ENCODE results near the gene CNBD2.

Gene CNBD2

DNA sequence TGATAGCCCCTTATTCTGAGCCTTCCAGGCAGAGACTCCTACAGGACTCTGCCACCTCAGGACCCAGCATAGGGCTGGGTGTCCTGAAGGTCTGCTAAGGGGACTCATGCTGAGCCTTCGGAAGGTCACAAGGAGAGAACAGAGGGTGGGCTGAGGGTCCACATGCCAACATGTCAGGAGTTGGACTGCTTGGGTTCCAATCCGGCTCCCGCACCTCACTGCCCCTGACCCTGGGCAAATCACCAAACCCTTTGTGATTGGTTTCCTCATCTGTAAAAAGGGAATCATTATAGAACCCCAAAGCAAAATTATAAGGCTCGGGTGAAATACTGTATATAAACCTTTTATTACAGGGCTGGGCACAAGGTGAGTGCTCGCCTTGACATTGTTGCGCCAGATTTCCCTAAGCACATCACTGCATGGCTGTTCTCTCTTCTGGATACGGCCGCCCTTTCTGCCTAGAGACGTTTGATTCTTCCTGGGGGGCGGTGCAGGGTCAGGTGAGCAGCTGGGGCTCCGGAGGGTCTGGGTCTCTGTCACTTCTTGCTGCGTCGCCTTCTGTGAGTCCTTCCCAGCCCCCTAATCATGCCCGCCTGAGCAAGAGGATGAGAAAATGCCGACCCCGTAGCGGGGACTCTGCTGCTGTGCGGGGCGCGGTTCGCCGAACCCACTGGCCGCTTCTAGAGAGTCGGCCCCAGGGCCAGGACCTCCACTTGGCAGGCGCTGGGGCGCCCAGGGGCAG is 95.7 kb downstream of the CNBD2 start (continued):
- TF ChIP-seq IKZF3 (tag by site-specific recombination; IDR thresholded peaks at IDR 0.05) (0 out of 2 replicates have a peak, but pooled peaks have one; percentile 24), ZNF626 (tag by site-specific recombination; IDR thresholded peaks at IDR 0.05) (no peak), ZNF391 (tag by site-specific recombination; IDR thresholded peaks at IDR 0.05; ENCODE audit: borderline replicate concordance, low read depth) (0 out of 2 replicates have a peak, but pooled peaks have one; percentile 17), SP7 (tag by site-specific recombination; IDR thresholded peaks at IDR 0.05) (0 out of 2 replicates have a peak, but pooled peaks have one; percentile 39), ZNF24 (tag by site-specific recombination; IDR thresholded peaks at IDR 0.05) (no peak), ZFP37 (tag by site-specific recombination; IDR thresholded peaks at IDR 0.05) (no peak)
- TF ChIP-seq, protein P1, sequence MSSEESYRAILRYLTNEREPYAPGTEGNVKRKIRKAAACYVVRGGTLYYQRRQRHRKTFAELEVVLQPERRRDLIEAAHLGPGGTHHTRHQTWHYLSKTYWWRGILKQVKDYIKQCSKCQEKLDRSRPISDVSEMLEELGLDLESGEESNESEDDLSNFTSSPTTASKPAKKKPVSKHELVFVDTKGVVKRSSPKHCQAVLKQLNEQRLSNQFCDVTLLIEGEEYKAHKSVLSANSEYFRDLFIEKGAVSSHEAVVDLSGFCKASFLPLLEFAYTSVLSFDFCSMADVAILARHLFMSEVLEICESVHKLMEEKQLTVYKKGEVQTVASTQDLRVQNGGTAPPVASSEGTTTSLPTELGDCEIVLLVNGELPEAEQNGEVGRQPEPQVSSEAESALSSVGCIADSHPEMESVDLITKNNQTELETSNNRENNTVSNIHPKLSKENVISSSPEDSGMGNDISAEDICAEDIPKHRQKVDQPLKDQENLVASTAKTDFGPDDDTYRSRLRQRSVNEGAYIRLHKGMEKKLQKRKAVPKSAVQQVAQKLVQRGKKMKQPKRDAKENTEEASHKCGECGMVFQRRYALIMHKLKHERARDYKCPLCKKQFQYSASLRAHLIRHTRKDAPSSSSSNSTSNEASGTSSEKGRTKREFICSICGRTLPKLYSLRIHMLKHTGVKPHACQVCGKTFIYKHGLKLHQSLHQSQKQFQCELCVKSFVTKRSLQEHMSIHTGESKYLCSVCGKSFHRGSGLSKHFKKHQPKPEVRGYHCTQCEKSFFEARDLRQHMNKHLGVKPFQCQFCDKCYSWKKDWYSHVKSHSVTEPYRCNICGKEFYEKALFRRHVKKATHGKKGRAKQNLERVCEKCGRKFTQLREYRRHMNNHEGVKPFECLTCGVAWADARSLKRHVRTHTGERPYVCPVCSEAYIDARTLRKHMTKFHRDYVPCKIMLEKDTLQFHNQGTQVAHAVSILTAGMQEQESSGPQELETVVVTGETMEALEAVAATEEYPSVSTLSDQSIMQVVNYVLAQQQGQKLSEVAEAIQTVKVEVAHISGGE (tag by site-specific recombination; conservative IDR thresholded peaks at IDR 0.05; ENCODE audit: low read depth), result 0 out of 2 replicates have a peak, but pooled peaks have one; percentile 35
- TF ChIP-seq, protein P2, sequence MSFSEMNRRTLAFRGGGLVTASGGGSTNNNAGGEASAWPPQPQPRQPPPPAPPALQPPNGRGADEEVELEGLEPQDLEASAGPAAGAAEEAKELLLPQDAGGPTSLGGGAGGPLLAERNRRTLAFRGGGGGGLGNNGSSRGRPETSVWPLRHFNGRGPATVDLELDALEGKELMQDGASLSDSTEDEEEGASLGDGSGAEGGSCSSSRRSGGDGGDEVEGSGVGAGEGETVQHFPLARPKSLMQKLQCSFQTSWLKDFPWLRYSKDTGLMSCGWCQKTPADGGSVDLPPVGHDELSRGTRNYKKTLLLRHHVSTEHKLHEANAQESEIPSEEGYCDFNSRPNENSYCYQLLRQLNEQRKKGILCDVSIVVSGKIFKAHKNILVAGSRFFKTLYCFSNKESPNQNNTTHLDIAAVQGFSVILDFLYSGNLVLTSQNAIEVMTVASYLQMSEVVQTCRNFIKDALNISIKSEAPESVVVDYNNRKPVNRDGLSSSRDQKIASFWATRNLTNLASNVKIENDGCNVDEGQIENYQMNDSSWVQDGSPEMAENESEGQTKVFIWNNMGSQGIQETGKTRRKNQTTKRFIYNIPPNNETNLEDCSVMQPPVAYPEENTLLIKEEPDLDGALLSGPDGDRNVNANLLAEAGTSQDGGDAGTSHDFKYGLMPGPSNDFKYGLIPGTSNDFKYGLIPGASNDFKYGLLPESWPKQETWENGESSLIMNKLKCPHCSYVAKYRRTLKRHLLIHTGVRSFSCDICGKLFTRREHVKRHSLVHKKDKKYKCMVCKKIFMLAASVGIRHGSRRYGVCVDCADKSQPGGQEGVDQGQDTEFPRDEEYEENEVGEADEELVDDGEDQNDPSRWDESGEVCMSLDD (tag by site-specific recombination; IDR thresholded peaks at IDR 0.05), result 0 out of 2 replicates have a peak, but pooled peaks have one; percentile 17

DNA sequence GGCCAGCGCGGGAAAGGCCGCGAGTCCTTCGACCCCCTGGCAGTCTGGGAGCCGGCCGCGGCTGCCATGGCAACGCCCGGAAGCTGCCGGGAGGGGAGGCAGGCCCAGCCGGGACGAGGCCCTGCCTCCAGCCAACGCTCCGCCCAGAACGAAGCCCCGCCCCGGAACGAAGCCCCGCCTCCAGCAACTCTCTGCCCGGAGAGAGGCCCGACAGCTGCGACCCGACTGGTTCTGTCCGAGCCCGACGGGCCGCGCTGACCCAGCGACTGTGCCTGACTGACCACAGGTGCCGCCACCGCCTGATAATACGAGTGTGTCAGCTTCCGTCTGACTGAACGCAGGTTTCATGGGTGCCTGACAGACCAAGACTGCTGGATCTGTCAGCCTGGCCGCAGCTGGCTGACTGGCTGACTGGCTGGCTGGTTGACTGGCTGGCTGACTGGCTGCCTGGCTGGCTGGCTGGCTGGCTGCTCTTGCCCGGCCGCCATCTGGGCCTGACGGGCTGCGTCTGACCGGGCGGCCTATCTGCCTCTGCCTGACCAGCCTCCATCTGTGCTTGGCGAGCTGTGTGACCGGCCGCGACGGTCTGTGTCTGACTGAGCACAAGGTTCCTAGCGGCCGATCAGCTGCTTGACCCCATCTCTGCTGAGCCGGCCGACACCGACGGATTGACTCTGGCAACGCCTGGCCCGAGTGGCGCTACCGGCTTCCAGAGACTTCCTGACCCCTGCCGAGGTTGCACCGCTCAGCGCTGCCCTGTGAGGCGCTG is 96.5 kb downstream of the CNBD2 start:
- Histone ChIP-seq H3K36me3 (ENCODE audit: control insufficient read depth in 2 of 2, insufficient read depth in 1 of 2, low read length in 2 of 2) (no peaks in the 10 kb centered on the region), H3K4me3 (ENCODE audit: low read depth, low read length) (peak overlapping the region; percentile 62), H3K4me1 (ENCODE audit: control insufficient read depth, insufficient read depth, low read length) (no peaks in the 10 kb centered on the region), H3K9me3 (ENCODE audit: control insufficient read depth, insufficient read depth, low read depth, low read length) (no peaks in the 10 kb centered on the region), H3K27ac (ENCODE audit: extremely low read depth, low read depth, low read length) (no peak overlapping the region)
- ChIA-PET POLR2A (interaction anchor here (0.7 to 1.1 kb wide), 3 partner anchors 10 to 29 kb away, joined by 3 to 7 read pairs (median 3); no protein-coding TSS in a partner anchor), CTCF (interaction anchor here (0.6 kb wide), 2 partner anchors 32 to 92 kb away, joined by 3 read pairs; no protein-coding TSS in a partner anchor)
- TF ChIP-seq, protein P3, sequence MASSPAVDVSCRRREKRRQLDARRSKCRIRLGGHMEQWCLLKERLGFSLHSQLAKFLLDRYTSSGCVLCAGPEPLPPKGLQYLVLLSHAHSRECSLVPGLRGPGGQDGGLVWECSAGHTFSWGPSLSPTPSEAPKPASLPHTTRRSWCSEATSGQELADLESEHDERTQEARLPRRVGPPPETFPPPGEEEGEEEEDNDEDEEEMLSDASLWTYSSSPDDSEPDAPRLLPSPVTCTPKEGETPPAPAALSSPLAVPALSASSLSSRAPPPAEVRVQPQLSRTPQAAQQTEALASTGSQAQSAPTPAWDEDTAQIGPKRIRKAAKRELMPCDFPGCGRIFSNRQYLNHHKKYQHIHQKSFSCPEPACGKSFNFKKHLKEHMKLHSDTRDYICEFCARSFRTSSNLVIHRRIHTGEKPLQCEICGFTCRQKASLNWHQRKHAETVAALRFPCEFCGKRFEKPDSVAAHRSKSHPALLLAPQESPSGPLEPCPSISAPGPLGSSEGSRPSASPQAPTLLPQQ (tag by site-specific recombination; IDR thresholded peaks at IDR 0.05), result 0 out of 2 replicates have a peak, but pooled peaks have one; percentile 31
- TF ChIP-seq ZNF335 (tag by site-specific recombination; conservative IDR thresholded peaks at IDR 0.05) (peak; percentile 95), ZNF521 (tag by site-specific recombination; IDR thresholded peaks at IDR 0.05) (no peak), ZNF341 (tag by site-specific recombination; IDR thresholded peaks at IDR 0.05; ENCODE audit: low read depth) (0 out of 2 replicates have a peak, but pooled peaks have one; percentile 20), ZEB2 (tag by site-specific recombination; IDR thresholded peaks at IDR 0.05) (0 out of 2 replicates have a peak, but pooled peaks have one; percentile 30), ZBTB17 (tag by site-specific recombination; IDR thresholded peaks at IDR 0.05) (peak; percentile 87), ZNF404 (tag by site-specific recombination; IDR thresholded peaks at IDR 0.05) (no peak), SP2 (tag by site-specific recombination; IDR thresholded peaks at IDR 0.05) (peak; percentile 82), HOXC10 (CRISPR knock-in tag; IDR thresholded peaks at IDR 0.05) (no peak)
- TF ChIP-seq, protein P4, sequence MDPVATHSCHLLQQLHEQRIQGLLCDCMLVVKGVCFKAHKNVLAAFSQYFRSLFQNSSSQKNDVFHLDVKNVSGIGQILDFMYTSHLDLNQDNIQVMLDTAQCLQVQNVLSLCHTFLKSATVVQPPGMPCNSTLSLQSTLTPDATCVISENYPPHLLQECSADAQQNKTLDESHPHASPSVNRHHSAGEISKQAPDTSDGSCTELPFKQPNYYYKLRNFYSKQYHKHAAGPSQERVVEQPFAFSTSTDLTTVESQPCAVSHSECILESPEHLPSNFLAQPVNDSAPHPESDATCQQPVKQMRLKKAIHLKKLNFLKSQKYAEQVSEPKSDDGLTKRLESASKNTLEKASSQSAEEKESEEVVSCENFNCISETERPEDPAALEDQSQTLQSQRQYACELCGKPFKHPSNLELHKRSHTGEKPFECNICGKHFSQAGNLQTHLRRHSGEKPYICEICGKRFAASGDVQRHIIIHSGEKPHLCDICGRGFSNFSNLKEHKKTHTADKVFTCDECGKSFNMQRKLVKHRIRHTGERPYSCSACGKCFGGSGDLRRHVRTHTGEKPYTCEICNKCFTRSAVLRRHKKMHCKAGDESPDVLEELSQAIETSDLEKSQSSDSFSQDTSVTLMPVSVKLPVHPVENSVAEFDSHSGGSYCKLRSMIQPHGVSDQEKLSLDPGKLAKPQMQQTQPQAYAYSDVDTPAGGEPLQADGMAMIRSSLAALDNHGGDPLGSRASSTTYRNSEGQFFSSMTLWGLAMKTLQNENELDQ (tag by site-specific recombination; IDR thresholded peaks at IDR 0.05; ENCODE audit: low read depth), result no peak
- TF ChIP-seq, protein P5, sequence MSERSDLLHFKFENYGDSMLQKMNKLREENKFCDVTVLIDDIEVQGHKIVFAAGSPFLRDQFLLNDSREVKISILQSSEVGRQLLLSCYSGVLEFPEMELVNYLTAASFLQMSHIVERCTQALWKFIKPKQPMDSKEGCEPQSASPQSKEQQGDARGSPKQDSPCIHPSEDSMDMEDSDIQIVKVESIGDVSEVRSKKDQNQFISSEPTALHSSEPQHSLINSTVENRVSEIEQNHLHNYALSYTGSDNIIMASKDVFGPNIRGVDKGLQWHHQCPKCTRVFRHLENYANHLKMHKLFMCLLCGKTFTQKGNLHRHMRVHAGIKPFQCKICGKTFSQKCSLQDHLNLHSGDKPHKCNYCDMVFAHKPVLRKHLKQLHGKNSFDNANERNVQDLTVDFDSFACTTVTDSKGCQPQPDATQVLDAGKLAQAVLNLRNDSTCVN (tag by site-specific recombination; optimal IDR thresholded peaks at IDR 0.05), result peak; percentile 27
- TF ChIP-seq, protein P6, sequence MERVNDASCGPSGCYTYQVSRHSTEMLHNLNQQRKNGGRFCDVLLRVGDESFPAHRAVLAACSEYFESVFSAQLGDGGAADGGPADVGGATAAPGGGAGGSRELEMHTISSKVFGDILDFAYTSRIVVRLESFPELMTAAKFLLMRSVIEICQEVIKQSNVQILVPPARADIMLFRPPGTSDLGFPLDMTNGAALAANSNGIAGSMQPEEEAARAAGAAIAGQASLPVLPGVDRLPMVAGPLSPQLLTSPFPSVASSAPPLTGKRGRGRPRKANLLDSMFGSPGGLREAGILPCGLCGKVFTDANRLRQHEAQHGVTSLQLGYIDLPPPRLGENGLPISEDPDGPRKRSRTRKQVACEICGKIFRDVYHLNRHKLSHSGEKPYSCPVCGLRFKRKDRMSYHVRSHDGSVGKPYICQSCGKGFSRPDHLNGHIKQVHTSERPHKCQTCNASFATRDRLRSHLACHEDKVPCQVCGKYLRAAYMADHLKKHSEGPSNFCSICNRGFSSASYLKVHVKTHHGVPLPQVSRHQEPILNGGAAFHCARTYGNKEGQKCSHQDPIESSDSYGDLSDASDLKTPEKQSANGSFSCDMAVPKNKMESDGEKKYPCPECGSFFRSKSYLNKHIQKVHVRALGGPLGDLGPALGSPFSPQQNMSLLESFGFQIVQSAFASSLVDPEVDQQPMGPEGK (tag by site-specific recombination; IDR thresholded peaks at IDR 0.05), result peak; percentile 47; the same call in 1 of the 2 replicates
